ENCODE results near the gene CDK2.
"Not testable (repeated sequence)": the region's sequence is repeated elsewhere in the genome, so short reads cannot be mapped to it uniquely, and the experiment has no call there.

The CDK2 gene

DNA sequence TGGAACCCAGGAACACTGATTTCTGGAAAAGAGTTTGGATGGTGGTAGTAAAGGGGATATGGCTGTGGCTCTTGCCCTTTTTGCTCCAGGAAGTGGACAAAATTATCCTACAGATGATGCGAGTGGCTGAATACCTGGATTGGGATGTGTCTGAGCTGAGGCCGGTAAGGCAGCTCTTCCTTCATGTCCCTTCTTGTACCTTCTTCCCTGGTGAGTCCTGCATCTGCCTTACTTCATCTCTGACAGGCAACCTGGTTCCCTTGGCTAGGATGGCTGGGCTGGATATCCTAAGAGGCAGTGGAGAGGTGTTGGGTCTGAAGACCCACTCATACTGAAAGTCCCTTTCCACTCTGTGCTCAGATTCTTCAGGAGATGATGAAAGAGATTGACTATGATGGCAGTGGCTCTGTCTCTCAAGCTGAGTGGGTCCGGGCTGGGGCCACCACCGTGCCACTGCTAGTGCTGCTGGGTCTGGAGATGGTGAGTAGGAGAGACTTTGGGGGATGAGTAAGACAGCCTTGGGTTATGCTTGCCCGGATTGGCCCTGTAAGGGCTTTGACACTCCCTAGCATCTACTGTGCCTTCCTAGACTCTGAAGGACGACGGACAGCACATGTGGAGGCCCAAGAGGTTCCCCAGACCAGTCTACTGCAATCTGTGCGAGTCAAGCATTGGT, 27.7 kb upstream of the CDK2 start:
- DNase-seq = no peak

DNA sequence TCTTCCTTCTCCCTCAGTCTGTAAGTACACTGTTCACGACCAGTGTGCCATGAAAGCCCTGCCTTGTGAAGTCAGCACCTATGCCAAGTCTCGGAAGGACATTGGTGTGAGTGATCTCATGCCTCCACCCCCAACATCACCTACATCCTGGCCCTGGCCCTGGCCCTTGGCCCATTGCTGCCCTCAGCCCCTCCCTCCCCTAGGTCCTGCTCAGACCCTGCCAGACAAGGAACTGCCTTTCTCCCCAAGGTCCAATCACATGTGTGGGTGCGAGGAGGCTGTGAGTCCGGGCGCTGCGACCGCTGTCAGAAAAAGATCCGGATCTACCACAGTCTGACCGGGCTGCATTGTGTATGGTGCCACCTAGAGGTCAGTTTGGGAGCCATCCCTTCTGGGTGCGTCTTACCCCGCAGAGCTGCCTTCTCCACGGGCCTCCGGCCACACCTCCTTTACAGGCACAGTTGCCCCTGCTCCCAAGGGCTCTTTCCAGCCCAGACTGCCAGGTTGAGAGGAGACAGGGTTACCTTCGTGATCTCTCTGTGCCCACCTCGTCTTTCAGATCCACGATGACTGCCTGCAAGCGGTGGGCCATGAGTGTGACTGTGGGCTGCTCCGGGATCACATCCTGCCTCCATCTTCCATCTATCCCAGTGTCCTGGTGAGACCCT, 26.4 kb upstream of the CDK2 start:
- DNase-seq = peak; percentile 89

DNA sequence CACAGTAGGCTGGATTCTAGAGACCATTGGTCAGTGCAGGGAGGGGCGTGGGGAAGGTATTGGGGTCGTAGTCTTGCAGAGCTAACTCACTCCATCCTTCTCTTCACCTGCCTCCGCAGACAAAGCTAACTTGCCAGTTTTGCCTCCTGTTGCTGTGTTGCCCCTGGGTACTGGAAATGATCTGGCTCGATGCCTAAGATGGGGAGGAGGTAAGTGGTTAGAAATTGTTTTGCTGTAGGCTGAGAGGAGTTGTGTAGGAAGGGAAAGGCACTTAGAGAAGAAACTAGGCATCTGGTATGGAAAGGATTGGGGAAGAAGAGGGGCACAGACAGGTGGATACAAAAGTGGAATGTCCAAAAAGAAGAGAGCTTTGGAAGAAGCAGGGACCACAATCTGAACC, 24.6 kb upstream of the CDK2 start:
- no peak for DNase-seq

DNA sequence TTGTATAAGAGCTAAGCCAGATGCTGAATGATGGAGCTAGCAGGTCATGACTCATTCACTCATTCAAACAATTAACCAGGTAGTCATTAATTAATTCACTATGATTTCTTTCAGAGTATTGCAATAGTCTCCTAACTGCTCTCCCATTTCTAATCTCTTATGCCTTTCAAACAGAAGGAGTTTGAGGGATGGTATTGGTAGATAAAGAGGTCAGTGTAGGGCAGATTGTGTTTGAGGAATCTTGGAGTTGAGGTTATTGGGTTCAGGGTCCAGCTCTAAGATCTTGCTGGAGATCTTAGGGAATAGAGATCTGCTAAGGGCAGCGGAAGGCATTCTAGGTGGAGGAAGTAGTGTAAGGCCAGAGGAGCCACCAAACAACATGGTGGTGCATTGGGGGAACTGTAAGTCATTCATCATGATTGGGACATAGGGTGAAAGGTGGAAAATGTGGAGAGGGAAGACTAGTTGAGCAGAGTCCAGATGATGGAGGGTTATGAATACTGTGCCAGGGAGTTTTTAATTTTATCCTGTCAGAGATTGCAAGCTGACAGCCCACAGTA, 24.0 kb upstream of the CDK2 start:
- no peak for DNase-seq

DNA sequence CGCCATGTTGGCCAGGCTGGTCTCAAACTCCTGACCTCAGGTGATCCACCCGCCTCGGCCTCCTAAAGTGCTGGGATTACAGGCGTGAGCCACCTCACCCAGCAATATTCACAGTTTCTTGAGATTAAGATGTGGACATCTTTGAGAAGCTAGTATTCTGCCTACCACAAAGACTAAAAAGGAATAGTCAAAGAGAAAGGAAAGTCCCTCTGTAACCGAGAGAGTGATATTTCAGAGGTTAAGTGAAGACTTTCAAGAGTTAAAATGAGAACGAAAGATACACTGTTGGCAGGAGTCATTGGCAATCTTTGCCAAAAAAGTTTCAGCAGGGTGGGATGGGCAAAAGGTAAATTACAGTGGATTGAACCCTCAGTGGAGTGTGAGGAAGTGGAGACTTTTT, 20.1 kb upstream of the CDK2 start:
- DNase-seq = no peak

DNA sequence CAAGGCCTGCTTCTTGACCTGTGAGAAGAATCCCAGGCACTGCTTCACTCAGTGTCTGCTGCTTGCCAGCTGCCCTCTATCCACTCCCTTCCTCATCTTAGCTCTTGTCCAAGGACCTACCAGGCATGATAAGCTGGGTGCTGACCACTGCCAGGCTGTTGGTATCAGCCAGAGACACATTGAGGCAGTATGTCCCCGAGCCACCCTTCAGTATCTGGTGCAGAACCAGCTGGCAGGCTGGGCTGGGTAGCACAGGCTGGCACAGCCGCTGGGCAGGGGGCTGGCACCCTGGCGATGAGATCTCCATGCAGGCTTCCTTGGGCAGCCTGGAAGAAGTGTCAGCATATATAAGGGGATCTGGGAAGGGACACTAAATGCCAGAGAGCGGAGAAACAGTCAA, 11.3 kb upstream of the CDK2 start:
- DNase-seq = no peak

DNA sequence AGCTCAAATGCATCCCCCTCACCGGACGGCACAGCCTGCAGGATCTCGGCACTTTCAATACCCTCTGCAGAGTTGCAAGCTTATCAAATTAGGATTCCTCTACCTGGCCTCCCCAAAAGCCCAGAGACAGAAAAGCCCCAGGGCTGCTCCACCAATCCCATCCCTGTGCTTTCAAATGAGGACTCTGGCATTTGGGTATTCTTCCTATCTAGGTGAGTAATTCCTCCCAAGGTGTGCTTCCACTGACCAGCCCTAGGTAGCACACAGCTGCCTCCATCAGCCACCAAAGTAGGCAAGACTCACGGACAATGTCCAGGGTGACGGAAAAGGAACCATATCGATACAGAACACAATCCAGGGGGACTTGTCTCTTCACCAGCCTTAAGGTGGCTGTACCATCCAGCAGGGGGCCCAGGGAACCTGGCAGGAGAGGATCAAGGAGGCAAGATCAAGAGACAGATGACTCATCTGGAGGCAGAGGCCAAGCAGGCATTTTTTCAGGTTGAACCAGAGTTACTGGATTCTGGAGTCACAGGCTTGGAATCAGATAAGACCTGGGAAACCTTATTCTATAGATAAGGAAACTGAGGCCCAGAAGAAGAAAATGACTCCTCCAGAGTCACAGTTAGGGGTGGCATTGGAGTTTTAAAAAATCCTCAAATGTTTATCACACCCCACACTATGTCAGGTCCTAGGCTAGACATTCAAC, 10.7 kb upstream of the CDK2 start:
- no peak for DNase-seq

DNA sequence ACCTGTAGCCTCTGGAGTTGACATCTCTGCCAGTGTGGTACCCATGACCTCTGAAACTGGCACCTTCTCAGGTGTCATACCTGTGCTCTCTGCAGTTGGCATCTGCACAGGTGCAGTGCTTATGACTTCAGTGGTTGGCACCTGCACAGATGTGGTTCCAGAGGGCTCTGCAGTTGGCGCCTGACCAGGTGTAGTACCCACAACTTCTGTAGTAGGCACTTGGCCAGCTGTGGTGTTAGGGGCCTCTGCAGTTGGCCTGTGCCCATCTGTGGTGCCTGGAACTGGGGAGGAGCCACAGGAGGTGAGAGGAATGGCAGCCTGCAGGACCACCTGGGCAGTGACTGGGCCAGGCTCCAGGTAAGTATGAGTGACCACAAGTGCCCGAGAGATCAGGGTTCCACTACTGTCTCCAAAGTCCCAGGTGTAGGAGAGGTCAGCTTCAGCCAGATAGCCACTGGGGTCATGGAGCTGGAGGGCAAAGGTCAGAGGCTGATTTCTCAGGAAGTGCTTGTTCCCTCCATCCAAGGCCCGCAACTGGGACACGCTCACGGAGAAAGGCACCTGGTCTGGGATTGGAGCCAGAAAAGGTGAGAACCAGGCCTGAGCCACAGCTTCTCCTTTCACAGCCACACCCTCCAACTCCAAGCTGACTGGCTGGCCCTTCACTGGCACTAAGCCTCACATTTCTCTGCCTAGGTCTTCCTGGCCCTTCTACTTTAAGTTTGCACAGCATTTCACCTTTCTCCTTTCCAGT, 9.3 kb upstream of the CDK2 start:
- DNase-seq = no peak

DNA sequence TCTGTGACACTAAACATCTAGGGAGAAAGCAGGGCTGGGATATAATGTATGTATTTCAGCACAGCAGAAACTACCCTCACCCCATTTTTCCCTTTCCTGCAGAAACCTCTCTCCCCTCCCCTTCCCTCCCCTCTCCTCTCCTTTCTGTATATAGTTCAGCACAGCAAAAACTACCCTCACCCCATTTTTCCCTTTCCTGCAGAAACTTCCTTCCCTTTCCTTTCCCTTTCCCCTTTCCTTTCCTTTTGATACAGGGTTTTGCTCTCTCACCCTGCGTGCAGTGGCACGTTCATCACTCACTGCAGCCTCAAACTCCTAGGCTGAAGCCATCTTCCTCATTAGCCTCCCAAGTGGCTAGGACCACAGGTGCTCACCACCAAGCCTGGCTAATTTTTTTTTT, 2.9 kb upstream of the CDK2 start:
- no peak for DNase-seq

DNA sequence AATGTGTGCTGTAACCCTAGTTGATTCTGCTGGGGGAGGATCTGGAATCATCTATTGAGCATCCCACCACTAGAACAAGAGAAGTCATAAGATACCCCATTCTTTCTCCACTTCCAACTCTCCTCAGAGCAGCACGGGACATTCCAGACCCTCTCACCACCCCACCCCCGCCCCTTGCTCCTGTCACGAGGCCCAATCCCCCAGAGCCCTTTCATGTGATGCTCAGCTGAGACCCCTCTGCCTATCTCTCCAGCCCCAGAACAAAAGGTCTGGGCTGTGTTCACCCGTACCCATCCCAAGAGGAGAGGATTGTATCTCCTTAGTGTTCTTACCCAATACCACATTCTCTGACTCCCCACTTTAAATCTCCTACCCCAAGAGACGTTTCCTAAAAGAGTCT, 1.4 kb upstream of the CDK2 start:
- no peak for DNase-seq

DNA sequence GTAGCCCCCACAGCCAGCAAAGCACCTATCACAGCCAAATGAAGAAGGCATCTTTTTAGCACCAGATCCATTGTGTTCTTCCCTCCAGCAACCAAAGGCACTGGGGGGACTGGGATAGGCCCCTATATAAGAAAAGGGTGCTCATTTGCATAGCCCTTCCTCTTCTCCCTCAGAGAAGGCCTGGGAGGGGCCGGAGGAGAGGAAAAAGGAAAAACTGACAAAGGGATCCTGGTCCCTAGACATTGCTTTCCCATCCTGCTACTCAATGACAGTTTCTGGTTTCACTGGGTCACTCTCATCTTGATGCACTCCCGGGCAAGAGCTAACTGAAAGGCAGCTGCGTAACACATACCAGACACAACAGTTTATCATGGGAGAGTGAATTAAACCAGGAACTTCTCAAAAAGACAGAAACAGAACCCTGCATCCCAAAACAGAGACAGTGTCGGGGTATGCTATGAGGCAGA, 656 bp upstream of the CDK2 start, which contains the start of gene PMEL:
Gene PMEL, minus strand, starts transcription at position 102 of the 467 bp plus-strand sequence. Its CDS starts 31 bp downstream, at position 71.
- no peak for DNase-seq

DNA sequence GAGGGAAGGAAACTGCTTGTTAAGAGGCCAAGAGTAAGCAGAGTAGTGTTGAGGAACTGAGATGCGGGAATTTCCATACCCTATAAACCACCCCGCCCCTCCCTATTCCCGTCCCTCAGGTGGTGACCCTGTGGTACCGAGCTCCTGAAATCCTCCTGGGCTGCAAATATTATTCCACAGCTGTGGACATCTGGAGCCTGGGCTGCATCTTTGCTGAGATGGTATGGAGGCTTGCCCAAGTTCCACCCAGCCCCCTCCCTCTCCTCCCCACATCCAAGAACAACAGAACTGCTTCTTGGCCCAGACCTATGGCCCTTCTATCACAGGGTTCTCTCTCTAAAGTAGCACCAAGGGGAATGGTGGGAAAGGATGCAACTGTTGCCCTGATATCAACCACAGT, 2.7 kb downstream of the CDK2 start:
- DNase-seq = no peak

DNA sequence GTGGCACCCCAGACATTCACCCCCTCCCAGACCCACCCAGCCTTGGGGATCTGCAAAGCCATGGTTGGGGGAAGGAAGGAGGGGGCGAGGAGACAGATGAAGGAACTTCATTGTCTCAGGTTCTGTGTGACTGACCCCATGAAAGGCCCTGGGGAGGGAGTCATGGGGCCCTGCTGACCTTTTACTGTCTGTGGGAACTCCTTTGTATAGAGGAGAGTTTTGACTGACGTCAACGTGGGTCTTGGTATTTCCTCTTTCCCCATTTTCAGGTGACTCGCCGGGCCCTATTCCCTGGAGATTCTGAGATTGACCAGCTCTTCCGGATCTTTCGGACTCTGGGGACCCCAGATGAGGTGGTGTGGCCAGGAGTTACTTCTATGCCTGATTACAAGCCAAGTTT, 4.1 kb downstream of the CDK2 start:
- no peak for DNase-seq

DNA sequence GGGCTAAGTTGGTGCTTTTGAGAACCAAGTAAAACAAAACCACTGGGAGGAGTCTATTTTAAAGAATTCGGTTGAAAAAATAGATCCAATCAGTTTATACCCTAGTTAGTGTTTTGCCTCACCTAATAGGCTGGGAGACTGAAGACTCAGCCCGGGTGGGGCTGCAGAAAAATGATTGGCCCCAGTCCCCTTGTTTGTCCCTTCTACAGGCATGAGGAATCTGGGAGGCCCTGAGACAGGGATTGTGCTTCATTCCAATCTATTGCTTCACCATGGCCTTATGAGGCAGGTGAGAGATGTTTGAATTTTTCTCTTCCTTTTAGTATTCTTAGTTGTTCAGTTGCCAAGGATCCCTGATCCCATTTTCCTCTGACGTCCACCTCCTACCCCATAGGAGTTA, 5.4 kb downstream of the CDK2 start:
- no peak for DNase-seq

DNA sequence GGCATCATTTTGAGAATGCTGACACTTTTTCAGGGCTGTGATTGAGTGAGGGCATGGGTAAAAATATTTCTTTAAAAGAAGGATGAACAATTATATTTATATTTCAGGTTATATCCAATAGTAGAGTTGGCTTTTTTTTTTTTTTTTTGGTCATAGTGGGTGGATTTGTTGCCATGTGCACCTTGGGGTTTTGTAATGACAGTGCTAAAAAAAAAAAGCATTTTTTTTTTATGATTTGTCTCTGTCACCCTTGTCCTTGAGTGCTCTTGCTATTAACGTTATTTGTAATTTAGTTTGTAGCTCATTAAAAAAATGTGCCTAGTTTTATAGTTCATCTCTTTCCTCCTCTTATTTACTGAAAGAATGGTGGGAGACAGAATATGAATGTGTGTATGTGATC, 5.8 kb downstream of the CDK2 start:
- no peak for DNase-seq

DNA sequence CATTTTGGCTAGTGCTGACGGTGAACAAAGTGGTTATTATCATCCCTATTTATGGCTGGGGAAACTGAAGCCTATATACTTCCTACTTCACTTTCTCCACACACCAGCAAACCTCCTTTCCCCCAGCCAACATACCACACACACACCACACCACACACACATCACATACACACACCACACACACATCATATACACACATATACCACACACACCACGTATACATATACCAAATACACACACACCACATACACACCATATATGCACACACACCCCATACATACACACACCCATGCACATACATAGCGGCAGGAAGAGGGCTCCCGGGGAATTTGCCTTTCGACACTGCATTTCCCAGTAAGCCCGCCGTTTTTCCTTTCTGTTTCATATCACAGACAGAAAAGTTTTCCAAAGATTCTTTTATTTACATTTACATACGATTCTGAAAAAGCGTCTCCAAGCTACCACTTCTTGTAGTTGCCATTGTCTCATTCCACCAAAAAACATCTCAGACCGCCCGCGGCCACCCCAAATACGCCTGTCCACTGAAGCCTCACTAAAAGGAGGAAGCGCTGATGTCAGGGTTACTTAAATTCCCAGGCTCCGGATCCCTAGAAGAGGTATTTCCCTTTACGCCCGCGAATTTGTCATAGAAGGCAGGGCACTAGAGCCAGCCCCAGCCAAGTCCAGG, 6.4 kb downstream of the CDK2 start:
- DNase-seq = peak; percentile 51

DNA sequence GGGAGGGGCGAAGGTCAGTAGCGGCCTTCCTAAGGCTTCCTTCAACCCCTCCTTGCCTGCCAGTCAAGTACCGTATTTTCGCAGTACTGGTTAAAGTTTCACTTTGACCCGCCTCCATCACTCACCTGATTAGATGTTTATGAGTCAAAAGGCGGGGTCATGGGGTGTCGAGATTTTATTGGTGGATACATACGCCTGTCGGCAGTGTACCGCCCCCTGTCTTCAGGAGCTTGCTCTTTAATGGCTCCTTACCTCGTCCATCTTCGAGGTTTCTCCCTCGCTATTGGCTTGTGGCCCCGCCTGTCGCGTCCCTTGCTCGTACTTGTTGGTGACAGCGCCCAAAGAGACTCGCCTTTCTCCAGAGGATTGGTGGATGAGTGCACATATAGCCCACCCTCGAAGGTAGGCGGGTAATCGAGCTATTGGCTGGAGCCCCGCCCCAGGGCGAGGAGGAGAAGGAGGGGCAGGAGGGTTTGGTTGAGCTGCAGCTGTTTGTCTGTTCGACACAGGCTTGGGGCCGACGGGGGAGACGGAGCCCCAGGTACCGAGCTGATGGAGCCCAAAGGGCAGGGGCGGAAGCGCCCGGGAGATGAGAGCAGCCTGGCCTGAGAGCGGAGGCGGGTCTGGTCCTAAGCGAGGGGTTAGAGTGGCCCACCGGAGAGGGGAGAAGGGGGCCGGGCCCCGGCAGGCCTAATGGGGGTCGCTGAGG, 7.1 kb downstream of the CDK2 start, which contains the start of gene RAB5B:
Gene RAB5B, plus strand, starts transcription at position 480 of the 709 bp plus-strand sequence. CDS start 12,883 bp downstream, outside the sequence.
- peak; percentile 99 for DNase-seq

DNA sequence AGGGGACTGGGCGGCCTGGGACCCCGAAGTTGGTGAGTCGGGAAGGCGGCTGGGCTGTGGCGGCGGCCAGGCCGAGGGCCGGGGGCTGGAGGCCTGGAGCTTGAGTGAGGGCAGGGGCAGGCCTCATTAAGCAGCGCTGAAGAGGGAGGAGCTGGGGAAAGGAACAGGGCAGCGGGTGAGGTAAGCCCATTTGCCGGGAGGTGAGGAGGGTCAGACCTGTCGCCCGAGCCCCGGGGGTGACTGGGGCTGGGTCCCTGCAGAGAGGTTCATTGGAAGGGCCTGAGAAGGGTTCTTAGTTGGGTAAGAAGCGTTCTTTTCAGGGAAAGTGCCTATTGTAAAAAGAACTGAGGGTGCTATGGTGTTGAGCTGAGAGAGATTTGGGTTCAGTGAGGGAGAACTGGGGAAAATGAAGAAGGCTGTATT, 7.7 kb downstream of the CDK2 start:
- DNase-seq = no peak

DNA sequence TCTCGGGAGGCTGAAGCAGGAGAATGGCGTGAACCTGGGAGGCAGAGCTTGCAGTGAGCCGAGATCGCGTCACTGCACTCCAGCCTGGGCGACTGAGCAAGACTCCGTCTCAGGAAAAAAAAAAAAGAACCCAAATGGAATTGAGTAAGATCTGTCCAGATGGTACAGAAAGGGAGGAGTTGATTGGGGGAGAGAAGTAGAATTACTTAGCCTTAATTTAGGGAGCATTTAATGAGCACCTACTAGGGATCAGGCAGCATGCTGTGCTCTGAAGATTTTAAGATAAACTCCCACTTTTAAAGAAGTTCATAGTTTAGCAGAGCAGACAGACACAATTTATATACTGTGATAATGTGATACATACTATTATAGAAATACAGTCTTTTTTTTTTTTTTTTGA, 11.8 kb downstream of the CDK2 start:
- no peak for DNase-seq

DNA sequence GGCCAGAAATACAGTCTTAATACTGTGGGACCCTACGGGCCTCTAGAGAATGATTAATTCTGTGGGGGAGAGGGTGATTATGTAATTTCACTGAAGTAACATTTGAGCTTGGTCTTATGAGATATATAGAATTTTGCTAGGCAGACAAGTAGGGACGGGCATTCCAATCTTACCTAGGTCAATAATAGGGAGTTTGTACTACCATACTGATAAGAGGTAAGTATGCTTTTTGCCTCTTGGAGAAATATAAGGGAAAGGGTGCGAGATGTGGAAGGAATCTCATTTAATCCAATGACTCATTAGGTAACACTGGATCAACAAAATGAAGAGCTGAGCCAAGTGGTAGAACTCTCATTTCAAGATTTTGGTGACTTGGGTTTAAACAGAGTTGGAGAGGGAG, 12.4 kb downstream of the CDK2 start:
- DNase-seq = no peak

DNA sequence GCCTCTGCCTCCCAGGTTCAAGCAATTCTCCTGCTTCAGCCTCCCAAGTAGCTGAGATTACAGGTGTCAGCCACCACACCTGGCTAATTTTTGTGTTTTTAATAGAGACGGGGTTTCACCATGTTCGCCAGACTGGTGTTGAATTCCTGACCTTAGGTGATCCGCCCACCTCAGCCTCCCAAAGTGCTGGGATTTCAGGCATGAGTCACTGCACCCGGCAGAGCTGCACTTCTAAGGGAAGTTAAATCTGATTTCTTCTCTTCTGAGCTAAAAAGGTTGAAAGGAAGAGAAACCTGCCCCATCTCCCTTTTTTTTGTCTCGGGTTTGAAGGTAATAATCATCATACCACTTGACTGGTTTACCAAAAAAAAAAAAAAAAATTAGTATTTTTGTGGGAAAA, 15.3 kb downstream of the CDK2 start:
- not testable (repeated sequence) for DNase-seq
